ENCODE data around the gene CDHR3.

GRCh38 chr7:106071999-106072714 is 109.1 kb downstream of the CDHR3 start:
- TF ChIP-seq, protein P1, sequence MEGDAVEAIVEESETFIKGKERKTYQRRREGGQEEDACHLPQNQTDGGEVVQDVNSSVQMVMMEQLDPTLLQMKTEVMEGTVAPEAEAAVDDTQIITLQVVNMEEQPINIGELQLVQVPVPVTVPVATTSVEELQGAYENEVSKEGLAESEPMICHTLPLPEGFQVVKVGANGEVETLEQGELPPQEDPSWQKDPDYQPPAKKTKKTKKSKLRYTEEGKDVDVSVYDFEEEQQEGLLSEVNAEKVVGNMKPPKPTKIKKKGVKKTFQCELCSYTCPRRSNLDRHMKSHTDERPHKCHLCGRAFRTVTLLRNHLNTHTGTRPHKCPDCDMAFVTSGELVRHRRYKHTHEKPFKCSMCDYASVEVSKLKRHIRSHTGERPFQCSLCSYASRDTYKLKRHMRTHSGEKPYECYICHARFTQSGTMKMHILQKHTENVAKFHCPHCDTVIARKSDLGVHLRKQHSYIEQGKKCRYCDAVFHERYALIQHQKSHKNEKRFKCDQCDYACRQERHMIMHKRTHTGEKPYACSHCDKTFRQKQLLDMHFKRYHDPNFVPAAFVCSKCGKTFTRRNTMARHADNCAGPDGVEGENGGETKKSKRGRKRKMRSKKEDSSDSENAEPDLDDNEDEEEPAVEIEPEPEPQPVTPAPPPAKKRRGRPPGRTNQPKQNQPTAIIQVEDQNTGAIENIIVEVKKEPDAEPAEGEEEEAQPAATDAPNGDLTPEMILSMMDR (IDR thresholded peaks at IDR 0.05; ENCODE audit: insufficient read depth, low read length, poor library complexity, severe bottlenecking) = no peak
- no peak for TF ChIP-seq EZH2phosphoT487 (conservative IDR thresholded peaks at IDR 0.05; ENCODE audit: low read length)

All from SU-DHL-6 (cell line).